ENCODE results near the gene CPB2.

DNA sequence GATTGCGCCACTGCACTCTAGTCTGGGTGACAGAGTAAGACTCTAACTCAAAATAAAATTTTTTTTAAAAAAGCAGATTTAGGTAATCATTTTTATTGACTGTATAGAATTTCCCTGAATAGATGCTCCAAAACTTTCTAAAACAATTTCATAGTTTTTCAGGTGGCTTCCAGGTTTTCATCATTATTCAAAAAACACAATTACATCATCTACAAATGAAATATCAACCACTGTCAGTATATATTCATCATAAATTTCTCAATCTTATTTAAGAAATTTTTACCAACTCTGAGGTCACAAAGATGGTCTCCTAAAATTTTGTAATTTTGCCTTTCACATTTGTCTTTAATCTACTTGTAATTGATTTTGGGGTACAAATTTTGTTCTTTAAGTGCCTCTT is 100.3 kb downstream of the CPB2 start:
- TF ChIP-seq, protein P1, sequence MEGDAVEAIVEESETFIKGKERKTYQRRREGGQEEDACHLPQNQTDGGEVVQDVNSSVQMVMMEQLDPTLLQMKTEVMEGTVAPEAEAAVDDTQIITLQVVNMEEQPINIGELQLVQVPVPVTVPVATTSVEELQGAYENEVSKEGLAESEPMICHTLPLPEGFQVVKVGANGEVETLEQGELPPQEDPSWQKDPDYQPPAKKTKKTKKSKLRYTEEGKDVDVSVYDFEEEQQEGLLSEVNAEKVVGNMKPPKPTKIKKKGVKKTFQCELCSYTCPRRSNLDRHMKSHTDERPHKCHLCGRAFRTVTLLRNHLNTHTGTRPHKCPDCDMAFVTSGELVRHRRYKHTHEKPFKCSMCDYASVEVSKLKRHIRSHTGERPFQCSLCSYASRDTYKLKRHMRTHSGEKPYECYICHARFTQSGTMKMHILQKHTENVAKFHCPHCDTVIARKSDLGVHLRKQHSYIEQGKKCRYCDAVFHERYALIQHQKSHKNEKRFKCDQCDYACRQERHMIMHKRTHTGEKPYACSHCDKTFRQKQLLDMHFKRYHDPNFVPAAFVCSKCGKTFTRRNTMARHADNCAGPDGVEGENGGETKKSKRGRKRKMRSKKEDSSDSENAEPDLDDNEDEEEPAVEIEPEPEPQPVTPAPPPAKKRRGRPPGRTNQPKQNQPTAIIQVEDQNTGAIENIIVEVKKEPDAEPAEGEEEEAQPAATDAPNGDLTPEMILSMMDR (conservative IDR thresholded peaks at IDR 0.05 in 1 of 2, IDR thresholded peaks at IDR 0.05 in 1 of 2; ENCODE audit: low read depth in 1 of 2, low read length in 2 of 2): no peak
- no peak for TF ChIP-seq EZH2 (IDR thresholded peaks at IDR 0.05; ENCODE audit: low read length, missing control alignments)
